Lung (tissue), 12 donors: ENCODE results near the gene STAT5B. TPM values are rescaled to one million over a fixed set of nuclear protein-coding genes. Genes with fewer than 3 reads are reported as not detected.
A peak's percentile ranks its signal among the peaks of the same experiment; 100 is the strongest.

Experiments
- ATAC-seq: fragments of 200-7000 bp; cut with Tn5 transposase; one replicate; pipeline ENCODE4 v1.9.1; 2020; ENCODE audit warnings: moderate number of reproducible peaks; ENCODE audit not compliant: insufficient read depth, low FRiP score
- DNase-seq, 3 donors: peaks; one replicate each; pipeline ENCODE4 v3.0.0-alpha.2; 2013 to 2017
- H3K27ac ChIP-seq, 2 donors: one replicate each; pipeline ENCODE4 v1.5.1; 2013; ENCODE audit warnings: mild to moderate bottlenecking in 2 of 2, moderate library complexity in 2 of 2, control low read depth in 1 of 2, inconsistent platforms in 1 of 2, low read depth in 1 of 2, low read length in 1 of 2
- H3K27me3 ChIP-seq, 3 donors: one replicate each; pipeline ENCODE4 v1.5.1; 2013; ENCODE audit warnings: low read length in 2 of 3; ENCODE audit not compliant: control insufficient read depth in 3 of 3, insufficient read depth in 3 of 3
- H3K36me3 ChIP-seq, 4 donors: one replicate each; pipeline ENCODE4 v1.5.1; 2013; ENCODE audit warnings: low read length in 4 of 4, mild to moderate bottlenecking in 1 of 4, moderate library complexity in 1 of 4; ENCODE audit not compliant: control insufficient read depth in 4 of 4, insufficient read depth in 4 of 4
- H3K4me1 ChIP-seq, 5 donors: one replicate each; pipeline ENCODE4 v1.5.1; 2013; ENCODE audit warnings: low read length in 5 of 5, mild to moderate bottlenecking in 2 of 5, moderate library complexity in 1 of 5; ENCODE audit not compliant: control insufficient read depth in 5 of 5, insufficient read depth in 5 of 5
- H3K4me3 ChIP-seq: one replicate; pipeline ENCODE4 v1.5.1; 2013; ENCODE audit warnings: mild to moderate bottlenecking, control low read depth, moderate library complexity
- H3K9ac ChIP-seq, 2 donors: one replicate each; pipeline ENCODE4 v1.5.1; 2013; ENCODE audit warnings: low read length in 2 of 2, control low read depth in 1 of 2; ENCODE audit not compliant: insufficient read depth in 1 of 2
- H3K9me3 ChIP-seq, 4 donors: one replicate each; pipeline ENCODE4 v1.5.1; 2013; ENCODE audit warnings: low read length in 3 of 4, mild to moderate bottlenecking in 1 of 4, moderate library complexity in 1 of 4; ENCODE audit not compliant: control insufficient read depth in 4 of 4, insufficient read depth in 3 of 4
- WGBS, 2 donors: extraction: QIAGEN DNeasy Blood & Tissue Kit; methylation state at CpG; one replicate each; pipeline ENCODE4 v1.1.7; 2013; 5-methylcytosine and 5-hydroxymethylcytosine counted together
- polyA plus RNA-seq, 2 donors: library from polyadenylated mRNA; stranded (reverse); fragments of 200-250 nt; gene quantifications; one replicate each; pipeline ENCODE4 v1.2.1, GENCODE V29; 2013
- total RNA-seq, 2 donors: library from RNA; depleted of rRNA in 1 of 2; stranded (reverse); fragments of >200 nt in 1 of 2; gene quantifications; one replicate each; pipeline ENCODE4 v1.2.1, GENCODE V29; 2014 to 2021
- TF ChIP-seq, protein P1 (sequence below): IDR thresholded peaks from 2 replicates; pipeline ENCODE4 v1.5.1; 2012; ENCODE audit warnings: mild to moderate bottlenecking; ENCODE audit errors: control extremely low read depth, extremely low read depth
- donor health status: control.
- donor health status: control.
- donor health status: Bipolar disorder and iron deficiency.
- donor health status: healthy.
- donor health status: DM: yes; HTN: yes; CAD: no.

STAT5B gene
- total and polyA plus RNA-seq, 4 donors, result 23.3 to 53.6 (median 48.1) TPM

DNA sequence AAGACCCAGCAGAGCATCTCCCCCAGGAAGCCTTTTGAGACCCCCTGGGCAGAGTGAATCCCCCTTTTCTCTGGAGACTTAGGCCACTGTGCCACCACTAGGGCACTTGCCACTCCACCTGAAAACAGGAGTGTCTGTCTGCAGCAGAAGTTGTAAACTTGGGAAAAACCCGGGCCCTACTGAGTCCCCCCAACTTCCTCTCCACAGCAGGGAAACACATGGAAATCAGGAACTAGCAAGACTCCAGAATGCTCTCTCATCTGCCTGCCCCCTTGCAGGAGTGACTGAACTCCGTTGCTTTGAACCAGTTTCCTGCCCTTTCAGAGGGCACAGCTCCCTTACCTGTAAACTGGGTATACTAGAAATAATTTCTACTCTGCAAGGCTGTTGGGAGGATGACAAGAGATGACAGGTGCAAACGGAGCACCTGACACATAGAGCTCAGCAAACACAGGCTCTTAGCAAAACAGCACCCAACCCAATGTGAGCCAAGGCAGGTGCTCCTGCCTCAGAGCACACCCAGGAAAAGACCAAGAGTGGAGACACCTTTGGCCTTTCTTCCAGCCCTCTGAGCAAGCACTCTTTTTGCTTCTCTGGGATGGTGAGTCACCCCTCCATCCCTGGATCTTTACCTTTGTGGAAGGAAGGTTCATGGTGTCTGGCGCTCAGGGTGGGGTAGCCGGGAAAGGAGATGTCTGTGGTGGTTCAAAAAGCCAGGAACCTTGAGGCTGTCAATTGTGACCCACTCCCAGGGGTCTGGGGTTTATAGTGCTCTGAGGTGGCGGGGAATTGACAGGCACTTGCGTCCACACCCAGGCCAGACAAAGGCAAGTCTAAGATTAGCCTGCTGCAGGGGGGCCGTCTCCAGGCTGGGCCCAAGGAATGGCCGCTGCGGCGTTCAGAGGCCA is 91.2 kb downstream of the STAT5B start, which contains the start of gene HCRT:
HCRT (minus strand) TSS at position 740 of the 908 bp plus-strand sequence; CDS start at position 653, 87 bp downstream.
- 74 to 80% methylated on average over 11 of the region's 11 CpGs for WGBS, 2 donors
- TF ChIP-seq, protein P1, sequence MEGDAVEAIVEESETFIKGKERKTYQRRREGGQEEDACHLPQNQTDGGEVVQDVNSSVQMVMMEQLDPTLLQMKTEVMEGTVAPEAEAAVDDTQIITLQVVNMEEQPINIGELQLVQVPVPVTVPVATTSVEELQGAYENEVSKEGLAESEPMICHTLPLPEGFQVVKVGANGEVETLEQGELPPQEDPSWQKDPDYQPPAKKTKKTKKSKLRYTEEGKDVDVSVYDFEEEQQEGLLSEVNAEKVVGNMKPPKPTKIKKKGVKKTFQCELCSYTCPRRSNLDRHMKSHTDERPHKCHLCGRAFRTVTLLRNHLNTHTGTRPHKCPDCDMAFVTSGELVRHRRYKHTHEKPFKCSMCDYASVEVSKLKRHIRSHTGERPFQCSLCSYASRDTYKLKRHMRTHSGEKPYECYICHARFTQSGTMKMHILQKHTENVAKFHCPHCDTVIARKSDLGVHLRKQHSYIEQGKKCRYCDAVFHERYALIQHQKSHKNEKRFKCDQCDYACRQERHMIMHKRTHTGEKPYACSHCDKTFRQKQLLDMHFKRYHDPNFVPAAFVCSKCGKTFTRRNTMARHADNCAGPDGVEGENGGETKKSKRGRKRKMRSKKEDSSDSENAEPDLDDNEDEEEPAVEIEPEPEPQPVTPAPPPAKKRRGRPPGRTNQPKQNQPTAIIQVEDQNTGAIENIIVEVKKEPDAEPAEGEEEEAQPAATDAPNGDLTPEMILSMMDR, result no peak

DNA sequence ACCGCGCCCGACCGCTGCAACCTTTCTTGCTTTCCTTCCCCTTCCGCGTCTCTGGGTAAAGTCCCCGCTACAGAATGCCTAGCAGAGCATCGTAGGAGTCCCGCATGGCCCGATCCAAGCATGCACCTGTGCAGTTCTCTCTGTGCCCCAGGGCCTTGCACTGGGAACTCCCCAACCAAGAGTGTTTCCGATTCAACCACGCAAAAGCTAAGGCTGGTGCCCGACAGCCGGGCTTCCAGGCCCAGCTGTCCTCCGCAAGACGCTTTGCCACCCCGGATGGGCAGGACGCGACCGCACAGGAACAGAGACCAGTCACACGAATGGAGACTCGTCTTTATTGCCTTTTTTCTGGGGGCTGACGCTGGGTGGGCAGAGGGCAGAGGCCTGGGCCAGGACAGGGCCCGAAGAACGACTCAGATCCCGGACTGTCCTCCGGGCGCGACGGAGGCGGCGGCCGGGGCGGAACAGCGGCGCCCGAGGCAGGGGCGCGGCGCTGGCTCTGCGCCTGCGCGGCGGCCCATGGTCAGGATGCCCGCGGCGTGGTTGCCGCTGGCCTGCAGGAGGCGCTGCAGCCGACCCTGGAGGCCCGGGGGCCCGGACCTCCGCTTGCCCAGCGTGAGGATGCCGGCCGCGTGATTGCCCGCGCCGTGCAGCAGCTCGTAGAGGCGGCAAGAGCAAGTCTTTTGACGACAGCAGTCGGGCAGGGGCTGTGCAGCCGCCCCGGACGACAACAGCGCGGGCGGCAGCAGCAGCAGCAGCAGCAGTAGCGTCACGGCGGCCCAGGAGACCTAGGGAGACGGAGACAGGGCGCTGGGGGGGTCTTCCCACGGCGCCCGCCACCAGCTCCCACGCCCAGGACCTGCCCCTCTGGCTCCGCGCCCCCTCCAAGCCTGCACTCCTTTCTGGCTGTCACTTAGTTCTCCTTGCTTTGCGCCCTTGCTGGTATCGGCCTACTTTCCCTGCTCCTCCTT is 92.2 kb downstream of the STAT5B start:
- Histone ChIP-seq H3K9me3 (no peaks in the 10 kb centered on the region), H3K27ac (peak overlapping the region in 1 of 2 donors; percentile 57), H3K27me3 (peaks cover 0 to 38% (median 30%) of the 10 kb centered on the region in 3 donors), H3K4me1 (peaks cover 0 to 23% (median 3%) of the 10 kb centered on the region in 5 donors), H3K9ac (no peak overlapping the region), H3K4me3 (peak overlapping the region; percentile 44), H3K36me3 (no peaks in the 10 kb centered on the region)
- DNase-seq, result peak; percentile 69 to 79 (median 77)
- TF ChIP-seq, protein P1, result peak; percentile 70
- whole genome bisulfite sequencing, 2 donors, result 3 to 5% methylated on average over 75 to 83 of the region's 83 CpGs
- peak; percentile 90 for ATAC-seq

More for the DNA sequence above, 91.2 kb downstream of the STAT5B start, which contains the start of gene HCRT:
- peak within 1 kb of the TSS; percentile 44 for H3K4me3 ChIP-seq
- no peaks in the 10 kb centered on the region for H3K9me3 ChIP-seq
- peaks cover 0 to 23% (median 3%) of the 10 kb centered on the region in 5 donors for H3K4me1 ChIP-seq
- H3K9ac ChIP-seq, result no peak within 1 kb of the TSS
- H3K27ac ChIP-seq, result peak within 1 kb of the TSS in 1 of 2 donors; percentile 32
- no peaks in the 10 kb centered on the region for H3K36me3 ChIP-seq
- ATAC-seq (no peak), DNase-seq (no peak)
- peaks cover 0 to 32% (median 22%) of the 10 kb centered on the region in 3 donors for H3K27me3 ChIP-seq

DNA sequence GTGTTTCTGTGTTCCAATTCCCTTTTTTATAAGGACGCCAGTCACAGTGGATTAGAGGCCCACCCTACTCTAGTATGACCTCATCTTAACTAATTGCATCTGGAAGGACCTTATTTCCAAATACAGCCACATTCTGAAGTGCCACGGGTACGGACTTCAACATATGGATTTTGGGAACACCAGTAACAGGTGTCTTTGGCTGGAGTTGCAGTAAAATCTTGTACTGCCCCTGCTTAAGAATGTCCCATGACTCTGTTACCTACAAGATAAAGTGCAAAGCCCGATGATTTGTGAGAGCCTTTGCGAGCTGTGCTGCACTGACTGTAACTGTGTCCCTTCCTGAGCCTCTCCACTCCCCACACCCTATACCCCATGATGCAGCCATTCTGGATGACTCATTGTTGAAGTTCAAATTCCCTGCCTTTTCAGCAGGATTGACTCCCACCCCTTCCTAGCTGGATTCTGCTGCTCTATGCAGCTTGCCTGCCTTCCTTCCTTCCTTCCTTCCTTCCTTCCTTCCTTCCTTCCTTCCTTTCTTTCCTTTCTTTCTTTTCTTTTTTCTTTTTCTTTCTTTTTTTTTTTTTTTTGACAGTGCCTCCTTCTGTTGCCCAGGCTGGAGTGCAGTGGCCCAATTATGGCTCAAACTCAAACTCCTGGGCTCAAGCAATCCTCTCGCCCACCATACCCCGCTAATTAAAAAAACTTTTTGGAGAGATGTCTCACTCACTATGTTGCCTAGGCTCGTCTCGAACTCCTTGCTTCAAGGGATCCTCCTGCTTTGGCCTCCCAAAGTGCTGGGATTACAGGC is 93.1 kb downstream of the STAT5B start:
- H3K9ac ChIP-seq, result no peak overlapping the region
- peaks cover 0 to 27% (median 3%) of the 10 kb centered on the region in 5 donors for H3K4me1 ChIP-seq
- ATAC-seq, result no peak
- peak overlapping the region in 1 of 2 donors; percentile 57 for H3K27ac ChIP-seq
- no peak for DNase-seq
- H3K4me3 ChIP-seq, result no peak overlapping the region
- peaks cover 0 to 38% (median 30%) of the 10 kb centered on the region in 3 donors for H3K27me3 ChIP-seq
- no peaks in the 10 kb centered on the region for H3K36me3 ChIP-seq
- WGBS, 2 donors, result 70 to 71% methylated on average over 9 of the region's 9 CpGs
- TF ChIP-seq, protein P1, result no peak
- H3K9me3 ChIP-seq, result no peaks in the 10 kb centered on the region
